Naive B cell (primary cell): Measurements from ENCODE around the gene PHOSPHO2. TPM values are rescaled to one million over a fixed set of nuclear protein-coding genes. Genes with fewer than 3 reads are reported as not detected.
A peak's percentile ranks its signal among the peaks of the same experiment; 100 is the strongest.
"Not testable (repeated sequence)": the region's sequence is repeated elsewhere in the genome, so short reads cannot be mapped to it uniquely, and the experiment has no call there.

ENCODE experiments used
- ATAC-seq, 2 donors: fragments of 150-1000 bp; cut with Tn5 transposase; 2 replicates each; pipeline ENCODE4 v1.10.0; 2021; ENCODE audit warnings: low read depth in 2 of 2, mild to moderate bottlenecking in 2 of 2, moderate library complexity in 2 of 2
- DNase-seq: peaks from one replicate; pipeline ENCODE4 v3.0.0; 2022
- H3K27ac Mint-ChIP-seq, 6 donors: one replicate each; pipeline ENCODE4 v1.8.0; 2020 to 2022; ENCODE audit warnings: mild to moderate bottlenecking in 6 of 6, mixed read lengths in 6 of 6, moderate library complexity in 5 of 6, inconsistent platforms in 2 of 6
- H3K27me3 Mint-ChIP-seq, 3 donors: one replicate each; pipeline ENCODE4 v1.8.0; 2021 to 2022; ENCODE audit warnings: mixed read lengths in 3 of 3, mild to moderate bottlenecking in 1 of 3
- H3K36me3 Mint-ChIP-seq, 2 donors: one replicate each; pipeline ENCODE4 v1.8.0; 2020 to 2022; ENCODE audit warnings: mixed read lengths in 2 of 2, inconsistent platforms in 1 of 2, mild to moderate bottlenecking in 1 of 2
- H3K4me1 Mint-ChIP-seq, 3 donors: one replicate each; pipeline ENCODE4 v1.8.0; 2020 to 2022; ENCODE audit warnings: mixed read lengths in 3 of 3, inconsistent platforms in 1 of 3, mild to moderate bottlenecking in 1 of 3, moderate library complexity in 1 of 3
- H3K4me3 Mint-ChIP-seq, 8 donors: one replicate each; pipeline ENCODE4 v1.8.0; 2020 to 2022; ENCODE audit warnings: mild to moderate bottlenecking in 8 of 8, mixed read lengths in 8 of 8, moderate library complexity in 8 of 8, inconsistent platforms in 2 of 8
- H3K9me3 Mint-ChIP-seq, 7 donors: one replicate each; pipeline ENCODE4 v1.8.0; 2020 to 2022; ENCODE audit warnings: mixed read lengths in 7 of 7, mild to moderate bottlenecking in 5 of 7, inconsistent platforms in 2 of 7, moderate library complexity in 1 of 7
- polyA plus RNA-seq, 6 donors: library from polyadenylated mRNA; unstranded; fragments of 300-500 nt; fragmentation: Illumina TruSeq; gene quantifications; one replicate each; pipeline ENCODE4 v1.2.3, GENCODE V29; 2021; ENCODE audit warnings: low read depth in 6 of 6

Gene PHOSPHO2
- polyA plus RNA-seq, 6 donors from 2014 or later: 5.7 to 8.6 (median 7.0) TPM

GRCh38 chr2:169690958-169691357 is 3.3 kb upstream of the PHOSPHO2 start:
- no peak for DNase-seq
- no peak for ATAC-seq
- peak overlapping the region in 2 of 6 donors; percentile 26 to 98 for H3K27ac Mint-ChIP-seq
- H3K27me3 Mint-ChIP-seq: peaks cover 21 to 45% (median 33%) of the 10 kb centered on the region in 3 donors
- H3K9me3 Mint-ChIP-seq: peaks cover 10 to 39% (median 24%) of the 10 kb centered on the region in 7 donors
- peak overlapping the region in 1 of 8 donors; percentile 44 for H3K4me3 Mint-ChIP-seq
- peaks cover 8 to 24% of the 10 kb centered on the region in 2 donors for H3K36me3 Mint-ChIP-seq
- peaks cover 6 to 17% (median 14%) of the 10 kb centered on the region in 3 donors for H3K4me1 Mint-ChIP-seq

GRCh38 chr2:169692718-169693117 is 1.6 kb upstream of the PHOSPHO2 start:
- no peak for ATAC-seq
- Mint-ChIP-seq H3K27ac (peak overlapping the region in 4 of 6 donors; percentile 1 to 98 (median 72)), H3K36me3 (peaks cover 8 to 24% of the 10 kb centered on the region in 2 donors)

DNA sequence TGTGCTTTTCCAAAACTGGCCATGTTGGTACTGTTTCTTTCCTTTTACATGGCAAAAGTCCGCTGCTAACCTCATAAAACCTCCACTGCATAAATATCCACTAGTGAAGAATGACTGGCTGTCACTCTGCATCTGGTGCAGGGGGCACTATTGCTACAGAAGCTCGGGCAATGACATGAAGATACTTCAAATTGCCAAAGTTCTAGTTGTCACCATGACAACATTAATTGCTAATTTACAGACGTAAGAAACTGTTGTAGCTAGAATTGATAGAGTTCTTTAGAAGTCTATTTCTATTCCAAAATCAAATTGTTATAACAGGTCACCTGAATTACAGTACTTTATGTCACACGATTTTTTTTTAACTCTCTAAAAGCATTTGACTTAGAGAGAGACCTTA is 909 bp upstream of the PHOSPHO2 start:
- DNase-seq: peak; percentile 36

More at GRCh38 chr2:169692718-169693117, 1.6 kb upstream of the PHOSPHO2 start:
- Mint-ChIP-seq H3K4me3 (peak overlapping the region in 1 of 8 donors; percentile 69), H3K9me3 (peaks cover 10 to 38% (median 24%) of the 10 kb centered on the region in 7 donors), H3K27me3 (peaks cover 21 to 34% (median 33%) of the 10 kb centered on the region in 3 donors), H3K4me1 (peaks cover 6 to 17% (median 14%) of the 10 kb centered on the region in 3 donors)
- no peak for DNase-seq

DNA sequence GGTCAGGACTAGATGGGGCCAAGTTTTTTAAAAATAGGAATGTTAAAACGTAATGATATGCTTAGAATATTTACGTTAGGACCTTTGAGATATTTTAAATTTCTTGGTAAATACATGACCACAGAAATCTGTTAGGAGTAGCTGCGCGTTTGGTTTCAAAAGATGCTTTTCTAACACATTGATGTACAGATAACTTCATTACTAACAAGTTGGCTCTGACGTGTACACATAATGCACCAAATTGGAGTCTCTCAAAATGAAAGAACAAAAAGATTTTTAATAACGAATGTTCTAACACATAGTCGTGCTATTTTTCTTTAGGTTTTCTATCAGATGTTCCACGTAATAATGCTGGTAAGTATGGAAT is 608 bp downstream of the PHOSPHO2 start:
- Mint-ChIP-seq H3K9me3 (peaks cover 4 to 21% (median 14%) of the 10 kb centered on the region in 7 donors), H3K36me3 (peaks cover 0 to 15% of the 10 kb centered on the region in 2 donors), H3K4me3 (peak overlapping the region; percentile 82 to 98 (median 94)), H3K4me1 (peaks cover 6 to 22% (median 17%) of the 10 kb centered on the region in 3 donors), H3K27ac (peak overlapping the region; percentile 98 to 100 (median 100)), H3K27me3 (peaks cover 14 to 25% (median 23%) of the 10 kb centered on the region in 3 donors)
- ATAC-seq (no peak), DNase-seq (no peak)

More for the DNA sequence above, 909 bp upstream of the PHOSPHO2 start:
- peak overlapping the region; percentile 98 to 100 (median 100) for H3K27ac Mint-ChIP-seq
- peaks cover 19 to 32% (median 30%) of the 10 kb centered on the region in 3 donors for H3K27me3 Mint-ChIP-seq
- H3K9me3 Mint-ChIP-seq: peaks cover 10 to 34% (median 21%) of the 10 kb centered on the region in 7 donors
- peak overlapping the region; percentile 82 to 98 (median 94) for H3K4me3 Mint-ChIP-seq
- H3K36me3 Mint-ChIP-seq: peaks cover 5 to 22% of the 10 kb centered on the region in 2 donors
- no peak for ATAC-seq
- H3K4me1 Mint-ChIP-seq: peaks cover 6 to 17% (median 14%) of the 10 kb centered on the region in 3 donors

DNA sequence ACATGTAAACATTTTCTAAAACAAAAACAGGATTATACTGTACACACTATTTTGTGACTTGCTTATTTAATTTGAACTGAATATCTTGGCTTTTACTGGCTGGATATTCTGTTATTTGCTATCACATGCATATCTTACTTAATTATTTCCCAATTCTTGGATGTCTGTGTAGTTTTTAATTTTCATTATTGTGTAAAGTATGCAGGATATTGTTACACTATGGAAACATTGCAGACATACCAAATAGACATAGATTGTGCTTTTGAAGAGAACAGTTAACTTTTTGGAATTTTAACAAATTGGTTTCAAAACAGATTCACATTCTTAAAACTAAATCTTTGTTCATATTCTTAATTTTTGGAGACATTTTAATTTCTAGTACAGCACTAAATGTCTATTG is 2.1 kb downstream of the PHOSPHO2 start:
- Mint-ChIP-seq H3K4me3 (no peak overlapping the region), H3K36me3 (peaks cover 0 to 5% of the 10 kb centered on the region in 2 donors), H3K9me3 (peaks cover 1 to 12% (median 7%) of the 10 kb centered on the region in 7 donors), H3K4me1 (peaks cover 6 to 22% (median 17%) of the 10 kb centered on the region in 3 donors), H3K27me3 (peaks cover 12 to 17% (median 14%) of the 10 kb centered on the region in 3 donors), H3K27ac (no peak overlapping the region)
- DNase-seq (no peak), ATAC-seq (no peak)

DNA sequence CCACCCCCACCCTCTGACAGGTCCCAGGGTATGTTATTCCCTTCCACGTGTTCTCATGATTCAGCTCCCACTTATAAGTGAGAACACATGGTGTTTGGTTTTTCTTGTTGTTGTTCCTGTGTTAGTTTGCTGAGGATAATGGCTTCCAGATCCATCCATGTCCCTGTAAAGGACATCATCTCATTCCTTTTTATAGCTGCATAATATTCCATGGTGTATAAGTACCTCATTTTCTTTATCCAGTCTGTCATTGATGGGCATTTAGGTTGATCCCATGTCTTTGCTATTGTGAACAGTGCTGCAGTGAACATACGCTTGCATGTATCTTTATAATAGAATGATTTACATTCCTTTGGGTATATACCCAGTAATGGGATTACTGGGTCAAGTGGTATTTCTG is 4.9 kb downstream of the PHOSPHO2 start:
- ATAC-seq, H3K36me3 Mint-ChIP-seq, DNase-seq, H3K27me3 Mint-ChIP-seq, H3K27ac Mint-ChIP-seq, H3K4me3 Mint-ChIP-seq, H3K9me3 Mint-ChIP-seq: not testable (repeated sequence)
- H3K4me1 Mint-ChIP-seq: peaks cover 1 to 14% (median 10%) of the 10 kb centered on the region in 3 donors

- Mint-ChIP-seq H3K27ac (no peak overlapping the region), H3K4me1 (peaks cover 0 to 14% (median 0%) of the 10 kb centered on the region in 3 donors), H3K27me3 (no peaks in the 10 kb centered on the region), H3K9me3 (peaks cover 0 to 2% (median 0%) of the 10 kb centered on the region in 7 donors), H3K36me3 (no peaks in the 10 kb centered on the region), H3K4me3 (no peak overlapping the region)
- ATAC-seq: no peak
- no peak for DNase-seq
Measured at GRCh38 chr2:169702996-169703395, 8.7 kb downstream of the PHOSPHO2 start.

GRCh38 chr2:169704160-169704708 is 10.0 kb downstream of the PHOSPHO2 start:
- Mint-ChIP-seq H3K36me3 (no peaks in the 10 kb centered on the region), H3K4me1 (peaks cover 0 to 13% (median 0%) of the 10 kb centered on the region in 3 donors), H3K27me3 (no peaks in the 10 kb centered on the region), H3K9me3 (peaks cover 0 to 2% (median 0%) of the 10 kb centered on the region in 7 donors), H3K27ac (no peak overlapping the region), H3K4me3 (no peak overlapping the region)
- no peak for DNase-seq
- no peak for ATAC-seq

GRCh38 chr2:169705927-169706326 is 11.7 kb downstream of the PHOSPHO2 start:
- Mint-ChIP-seq H3K4me1 (peaks cover 0 to 6% (median 0%) of the 10 kb centered on the region in 3 donors), H3K4me3 (no peak overlapping the region), H3K9me3 (peaks cover 0 to 2% (median 0%) of the 10 kb centered on the region in 7 donors), H3K27me3 (no peaks in the 10 kb centered on the region), H3K36me3 (no peaks in the 10 kb centered on the region), H3K27ac (no peak overlapping the region)
- ATAC-seq (no peak), DNase-seq (no peak)

DNA sequence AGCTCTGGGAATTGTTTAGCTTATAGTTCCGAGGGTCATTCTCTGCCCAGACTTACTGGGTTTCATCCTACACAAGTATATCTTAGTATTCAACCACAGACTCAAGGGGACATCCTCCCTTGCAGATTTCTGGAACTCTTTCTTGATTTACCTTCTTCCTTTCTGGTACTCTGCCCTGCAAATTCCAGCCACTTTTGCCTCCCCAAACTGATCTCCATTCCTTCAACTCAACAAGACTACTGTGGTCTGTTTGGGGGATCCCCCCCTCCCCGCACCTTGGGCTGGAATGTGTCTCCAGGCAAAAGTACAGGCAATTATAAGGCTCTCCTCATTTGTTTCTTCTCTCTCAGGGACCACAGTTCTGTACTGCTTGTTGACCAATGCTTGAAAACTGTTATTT is 13.4 kb downstream of the PHOSPHO2 start:
- no peak for DNase-seq
- H3K27ac Mint-ChIP-seq: no peak overlapping the region
- H3K9me3 Mint-ChIP-seq: peaks cover 0 to 10% (median 3%) of the 10 kb centered on the region in 7 donors
- no peaks in the 10 kb centered on the region for H3K27me3 Mint-ChIP-seq
- H3K4me3 Mint-ChIP-seq: no peak overlapping the region
- peaks cover 0 to 9% of the 10 kb centered on the region in 2 donors for H3K36me3 Mint-ChIP-seq
- peaks cover 0 to 6% (median 0%) of the 10 kb centered on the region in 3 donors for H3K4me1 Mint-ChIP-seq
- ATAC-seq: no peak

GRCh38 chr2:169709331-169709730 is 15.1 kb downstream of the PHOSPHO2 start:
- ATAC-seq (no peak), DNase-seq (no peak)
- no peak overlapping the region for H3K4me3 Mint-ChIP-seq
- H3K9me3 Mint-ChIP-seq: peaks cover 0 to 10% (median 3%) of the 10 kb centered on the region in 7 donors
- H3K27me3 Mint-ChIP-seq: no peaks in the 10 kb centered on the region
- H3K4me1 Mint-ChIP-seq: peaks cover 0 to 6% (median 0%) of the 10 kb centered on the region in 3 donors
- peaks cover 0 to 9% of the 10 kb centered on the region in 2 donors for H3K36me3 Mint-ChIP-seq
- no peak overlapping the region for H3K27ac Mint-ChIP-seq

- Mint-ChIP-seq H3K4me1 (peaks cover 0 to 6% (median 0%) of the 10 kb centered on the region in 3 donors), H3K27me3 (no peaks in the 10 kb centered on the region), H3K36me3 (peaks cover 0 to 9% of the 10 kb centered on the region in 2 donors), H3K27ac (no peak overlapping the region), H3K9me3 (peaks cover 0 to 10% (median 3%) of the 10 kb centered on the region in 7 donors), H3K4me3 (no peak overlapping the region)
- DNase-seq (no peak), ATAC-seq (no peak)
Measured at GRCh38 chr2:169709981-169710380, 15.7 kb downstream of the PHOSPHO2 start.

- Mint-ChIP-seq H3K4me1 (peaks cover 0 to 6% (median 0%) of the 10 kb centered on the region in 3 donors), H3K27ac (peak overlapping the region in 1 of 6 donors; percentile 14), H3K36me3 (peaks cover 0 to 9% of the 10 kb centered on the region in 2 donors), H3K4me3 (no peak overlapping the region), H3K27me3 (no peaks in the 10 kb centered on the region), H3K9me3 (peaks cover 0 to 10% (median 3%) of the 10 kb centered on the region in 7 donors)
- DNase-seq: no peak
- no peak for ATAC-seq
Measured at GRCh38 chr2:169711751-169712509, 17.7 kb downstream of the PHOSPHO2 start.
